Panc1 (cell line): ENCODE data around the gene MIER2. TPM values are rescaled to one million over a fixed set of nuclear protein-coding genes. Genes with fewer than 3 reads are reported as not detected.
A peak's percentile ranks its signal among the peaks of the same experiment; 100 is the strongest.

Experiments
- ATAC-seq: fragments of 200-7000 bp; cut with Tn5 transposase; 2 replicates; pipeline ENCODE4 v1.9.1; 2020; ENCODE audit warnings: mild to moderate bottlenecking, moderate library complexity
- BruUV-seq: library from RNA; stranded (reverse); fragments of 400-500 nt; replicated peaks from 2 replicates; lab custom pipeline; 2021; lab: Mats Ljungman, UMichigan
- CTCF ChIA-PET: fragments of 300-600 bp; sonication (Branson Sonifier 250); formaldehyde crosslinking; loops from one replicate; lab custom pipeline; 2022; ENCODE audit warnings: antibody characterized with exemption; lab: Charles Lee
- POLR2A ChIA-PET: fragments of 300-600 bp; sonication (Branson Sonifier 250); formaldehyde crosslinking; loops from one replicate; lab custom pipeline; 2022; ENCODE audit warnings: antibody characterized with exemption; lab: Charles Lee
- DNase-seq: peaks from one replicate; pipeline ENCODE4 v3.0.0-alpha.2; 2010; ENCODE audit warnings: low read depth, low spot score
- H3K27ac ChIP-seq: 2 replicates; pipeline ENCODE4 v1.5.1; 2011; ENCODE audit warnings: mild to moderate bottlenecking, low read length, inconsistent platforms
- H3K27me3 ChIP-seq: fragments of 200-500 bp; sonication (Bioruptor generic); 2 replicates; pipeline ENCODE4 v1.6.0; 2014; ENCODE audit warnings: low read length, inconsistent platforms; ENCODE audit not compliant: control insufficient read depth, insufficient read depth
- H3K36me3 ChIP-seq: fragments of 200-500 bp; sonication (Bioruptor generic); 2 replicates; pipeline ENCODE4 v1.5.1; 2014; ENCODE audit warnings: inconsistent platforms, mild to moderate bottlenecking, low read length, moderate library complexity; ENCODE audit not compliant: control insufficient read depth, insufficient read depth
- H3K4me1 ChIP-seq: 2 replicates; pipeline ENCODE4 v1.5.1; 2011; ENCODE audit warnings: inconsistent platforms, mild to moderate bottlenecking, low read length, moderate library complexity; ENCODE audit not compliant: control insufficient read depth, insufficient read depth
- H3K4me3 ChIP-seq, 2 experiments: 2 replicates each; pipeline ENCODE4 v1.5.1; 2011 to 2012; ENCODE audit warnings: low read depth in 2 of 2, low read length in 2 of 2, mild to moderate bottlenecking in 2 of 2, inconsistent platforms in 1 of 2, moderate library complexity in 1 of 2
- H3K9me3 ChIP-seq: fragments of 200-500 bp; sonication (Bioruptor generic); 2 replicates; pipeline ENCODE4 v1.5.1; 2014; ENCODE audit warnings: low read depth, mild to moderate bottlenecking, inconsistent platforms, low read length, moderate library complexity; ENCODE audit not compliant: control insufficient read depth, insufficient read depth
- POLR2AphosphoS5 ChIP-seq: IDR thresholded peaks from 2 replicates; pipeline ENCODE4 v1.6.1; 2012; ENCODE audit warnings: mild to moderate bottlenecking, low read depth, low read length, moderate library complexity
- SIN3A ChIP-seq: IDR thresholded peaks from 2 replicates; pipeline ENCODE4 v1.6.1; 2012; ENCODE audit warnings: low read depth, mild to moderate bottlenecking, low read length, moderate library complexity, borderline replicate concordance; ENCODE audit not compliant: insufficient read depth
- TCF7L2 ChIP-seq: IDR thresholded peaks from 2 replicates; pipeline ENCODE4 v1.6.1; 2011; ENCODE audit warnings: mild to moderate bottlenecking, low read depth, low read length, inconsistent platforms
- in situ Hi-C: cut with HindIII; loops from 2 replicates; pipeline ENCODE4 v1.10.0; 2016; ENCODE audit warnings: low sequenced_read_pairs, low pct_unique_long_range_greater_than_20kb
- intact Hi-C: fragments of 100-400 bp; cut with micrococcal nuclease; formaldehyde crosslinking; loops from one replicate; pipeline ENCODE4 v1.10.0; 2022; ENCODE audit not compliant: unreplicated experiment
- total RNA-seq: library from RNA; stranded (reverse); gene quantifications from one replicate; pipeline ENCODE4 v1.2.1, GENCODE V29; 2021; ENCODE audit not compliant: unreplicated experiment
- TF ChIP-seq, protein P1 (sequence below), 2 experiments: IDR thresholded peaks; 2 replicates each; pipeline ENCODE4 v1.6.1; 2011 to 2012; ENCODE audit warnings: low read depth in 2 of 2, control low read depth in 1 of 2, low read length in 1 of 2, mild to moderate bottlenecking in 1 of 2, moderate library complexity in 1 of 2; ENCODE audit not compliant: insufficient read depth in 1 of 2
- TF ChIP-seq, protein P2 (sequence below): fragments of 450-650 bp; IDR thresholded peaks from 2 replicates; pipeline ENCODE4 v1.5.1; 2017; ENCODE audit warnings: mild to moderate bottlenecking

The MIER2 gene
- total RNA-seq, 1 experiment from 2014 or later: 32.1 TPM

DNA sequence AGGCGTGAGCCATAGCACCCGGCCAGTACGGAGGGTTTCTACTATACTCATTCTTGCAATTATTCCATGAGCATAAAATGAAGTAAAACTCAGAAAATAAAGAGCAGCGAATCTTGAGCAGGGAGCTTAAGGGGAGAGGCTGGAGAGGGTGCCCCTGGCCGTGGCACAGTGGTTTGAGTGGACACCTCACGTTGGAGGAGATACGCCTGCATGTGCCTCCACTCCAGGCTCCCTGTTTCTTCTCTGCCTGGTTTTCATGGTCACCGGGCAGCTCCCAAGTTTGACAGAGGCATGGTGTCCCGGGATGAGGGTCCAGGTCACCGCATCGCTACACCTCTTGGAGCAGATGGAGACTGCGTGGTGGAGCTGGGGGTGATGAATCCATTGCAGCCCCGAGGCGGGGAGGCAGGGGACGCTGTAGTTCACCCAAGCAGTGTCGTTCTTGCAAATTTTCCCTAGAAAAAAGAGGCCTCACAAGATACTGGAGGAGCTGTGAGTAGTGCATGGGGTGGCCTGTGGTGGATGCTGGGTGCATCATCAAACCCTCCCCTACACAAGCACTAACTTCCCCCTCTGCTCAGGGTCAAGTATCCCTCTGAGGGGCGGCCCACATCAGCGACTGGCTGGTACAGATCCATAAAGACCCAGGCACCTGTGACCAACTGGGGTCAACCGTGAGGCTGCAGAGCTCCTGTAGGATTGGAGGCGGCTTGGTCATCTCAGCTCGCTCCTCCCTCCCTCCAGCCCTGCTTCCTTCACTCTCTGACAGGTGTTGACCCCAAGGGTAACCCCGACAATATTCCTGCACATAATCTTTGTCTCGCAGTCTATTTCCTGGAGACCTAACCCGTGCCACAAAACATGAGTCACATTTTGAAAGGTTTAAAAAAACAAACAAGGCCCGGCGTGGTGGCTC lies 3.6 kb upstream of the MIER2 start:
- ChIA-PET POLR2A (no interaction called here), CTCF (no interaction called here)
- H3K4me1 ChIP-seq: 0 out of 2 replicates have a peak, but pooled peaks cover 2% of the 10 kb centered on the region
- no TSS peak for BruUV-seq
- 0 out of 2 replicates have a peak, but pooled peaks have one; percentile 10 for ATAC-seq
- TF ChIP-seq, protein P1, sequence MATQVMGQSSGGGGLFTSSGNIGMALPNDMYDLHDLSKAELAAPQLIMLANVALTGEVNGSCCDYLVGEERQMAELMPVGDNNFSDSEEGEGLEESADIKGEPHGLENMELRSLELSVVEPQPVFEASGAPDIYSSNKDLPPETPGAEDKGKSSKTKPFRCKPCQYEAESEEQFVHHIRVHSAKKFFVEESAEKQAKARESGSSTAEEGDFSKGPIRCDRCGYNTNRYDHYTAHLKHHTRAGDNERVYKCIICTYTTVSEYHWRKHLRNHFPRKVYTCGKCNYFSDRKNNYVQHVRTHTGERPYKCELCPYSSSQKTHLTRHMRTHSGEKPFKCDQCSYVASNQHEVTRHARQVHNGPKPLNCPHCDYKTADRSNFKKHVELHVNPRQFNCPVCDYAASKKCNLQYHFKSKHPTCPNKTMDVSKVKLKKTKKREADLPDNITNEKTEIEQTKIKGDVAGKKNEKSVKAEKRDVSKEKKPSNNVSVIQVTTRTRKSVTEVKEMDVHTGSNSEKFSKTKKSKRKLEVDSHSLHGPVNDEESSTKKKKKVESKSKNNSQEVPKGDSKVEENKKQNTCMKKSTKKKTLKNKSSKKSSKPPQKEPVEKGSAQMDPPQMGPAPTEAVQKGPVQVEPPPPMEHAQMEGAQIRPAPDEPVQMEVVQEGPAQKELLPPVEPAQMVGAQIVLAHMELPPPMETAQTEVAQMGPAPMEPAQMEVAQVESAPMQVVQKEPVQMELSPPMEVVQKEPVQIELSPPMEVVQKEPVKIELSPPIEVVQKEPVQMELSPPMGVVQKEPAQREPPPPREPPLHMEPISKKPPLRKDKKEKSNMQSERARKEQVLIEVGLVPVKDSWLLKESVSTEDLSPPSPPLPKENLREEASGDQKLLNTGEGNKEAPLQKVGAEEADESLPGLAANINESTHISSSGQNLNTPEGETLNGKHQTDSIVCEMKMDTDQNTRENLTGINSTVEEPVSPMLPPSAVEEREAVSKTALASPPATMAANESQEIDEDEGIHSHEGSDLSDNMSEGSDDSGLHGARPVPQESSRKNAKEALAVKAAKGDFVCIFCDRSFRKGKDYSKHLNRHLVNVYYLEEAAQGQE (IDR thresholded peaks at IDR 0.05; ENCODE audit: insufficient read depth in 1 of 2, low read depth in 2 of 2, low read length in 1 of 2): no peak
- TF ChIP-seq SIN3A (no peak), TCF7L2 (no peak), POLR2AphosphoS5 (no peak)
- TF ChIP-seq, protein P2, sequence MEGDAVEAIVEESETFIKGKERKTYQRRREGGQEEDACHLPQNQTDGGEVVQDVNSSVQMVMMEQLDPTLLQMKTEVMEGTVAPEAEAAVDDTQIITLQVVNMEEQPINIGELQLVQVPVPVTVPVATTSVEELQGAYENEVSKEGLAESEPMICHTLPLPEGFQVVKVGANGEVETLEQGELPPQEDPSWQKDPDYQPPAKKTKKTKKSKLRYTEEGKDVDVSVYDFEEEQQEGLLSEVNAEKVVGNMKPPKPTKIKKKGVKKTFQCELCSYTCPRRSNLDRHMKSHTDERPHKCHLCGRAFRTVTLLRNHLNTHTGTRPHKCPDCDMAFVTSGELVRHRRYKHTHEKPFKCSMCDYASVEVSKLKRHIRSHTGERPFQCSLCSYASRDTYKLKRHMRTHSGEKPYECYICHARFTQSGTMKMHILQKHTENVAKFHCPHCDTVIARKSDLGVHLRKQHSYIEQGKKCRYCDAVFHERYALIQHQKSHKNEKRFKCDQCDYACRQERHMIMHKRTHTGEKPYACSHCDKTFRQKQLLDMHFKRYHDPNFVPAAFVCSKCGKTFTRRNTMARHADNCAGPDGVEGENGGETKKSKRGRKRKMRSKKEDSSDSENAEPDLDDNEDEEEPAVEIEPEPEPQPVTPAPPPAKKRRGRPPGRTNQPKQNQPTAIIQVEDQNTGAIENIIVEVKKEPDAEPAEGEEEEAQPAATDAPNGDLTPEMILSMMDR: no peak
- no peaks in the 10 kb centered on the region for H3K27me3 ChIP-seq
- intact Hi-C loops: no loop called here
- H3K9me3 ChIP-seq: no peaks in the 10 kb centered on the region
- peaks cover 3% of the 10 kb centered on the region; the same call in 1 of the 2 replicates for H3K36me3 ChIP-seq
- H3K27ac ChIP-seq: no peak overlapping the region
- DNase-seq: no peak
- H3K4me3 ChIP-seq: no peak overlapping the region
- in situ Hi-C loops: no loop called here

DNA sequence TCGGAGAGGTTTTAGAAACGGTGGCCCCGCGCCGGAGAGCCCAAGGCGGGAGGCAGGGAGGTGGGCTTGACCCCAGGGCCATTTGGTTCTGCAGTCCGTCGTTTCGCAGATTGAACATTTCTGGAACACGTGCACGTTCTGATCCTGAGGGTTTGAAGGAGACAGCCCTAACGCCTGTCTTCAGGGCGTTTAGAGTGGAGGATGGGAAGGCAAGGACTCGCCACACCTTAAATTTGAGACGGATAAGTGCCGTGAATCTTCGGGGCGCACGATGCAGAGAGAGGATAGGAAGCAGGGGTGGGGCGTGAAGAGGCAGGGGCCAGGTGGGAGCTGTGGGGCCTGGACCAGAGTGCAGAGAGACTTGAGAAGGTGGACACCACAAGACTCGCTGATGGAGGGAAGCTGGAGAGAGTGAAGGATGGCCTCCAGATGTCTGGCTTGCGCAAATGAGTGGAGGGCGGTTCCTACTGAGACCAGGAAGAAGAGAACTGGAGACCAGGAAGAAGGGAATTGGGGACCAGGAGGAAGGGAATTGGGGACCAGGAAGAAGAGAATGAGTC lies 804 bp upstream of the MIER2 start:
- BruUV-seq: no TSS peak
- H3K4me1 ChIP-seq: peaks cover 13% of the 10 kb centered on the region
- peaks cover 3% of the 10 kb centered on the region; the same call in 1 of the 2 replicates for H3K36me3 ChIP-seq
- CTCF ChIA-PET: no interaction called here
- POLR2A ChIA-PET: no interaction called here
- no peak for ATAC-seq
- H3K9me3 ChIP-seq: no peaks in the 10 kb centered on the region
- in situ Hi-C loops: no loop called here
- DNase-seq: no peak
- intact Hi-C loops: no loop called here
- H3K27me3 ChIP-seq: no peaks in the 10 kb centered on the region
- no peak for TF ChIP-seq SIN3A
- TF ChIP-seq, protein P2: no peak
- no peak for TF ChIP-seq TCF7L2
- H3K4me3 ChIP-seq: peak overlapping the region; percentile 56 to 63; a peak in 3 of 4 replicates
- peak overlapping the region; percentile 69; the same call in 1 of the 2 replicates for H3K27ac ChIP-seq
